Aorta (tissue), 5 donors: Measurements from ENCODE around the gene ELMO1. TPM values are rescaled to one million over a fixed set of nuclear protein-coding genes. Genes with fewer than 3 reads are reported as not detected.

ENCODE experiments used
- ATAC-seq: fragments of 200-7000 bp; cut with Tn5 transposase; one replicate; pipeline ENCODE4 v1.9.1; 2022; ENCODE audit warnings: moderate library complexity; ENCODE audit not compliant: low FRiP score
- DNase-seq, 2 donors: peaks; one replicate each; pipeline ENCODE4 v3.0.0-alpha.2; 2020
- H3K27ac ChIP-seq, 2 donors: one replicate each; pipeline ENCODE4 v1.5.1; 2013; ENCODE audit warnings: low read length in 2 of 2, mild to moderate bottlenecking in 2 of 2, moderate library complexity in 2 of 2, control low read depth in 1 of 2, inconsistent platforms in 1 of 2, low read depth in 1 of 2
- H3K27me3 ChIP-seq, 2 donors: one replicate each; pipeline ENCODE4 v1.6.1; 2013; ENCODE audit warnings: control low read depth in 1 of 2, low read length in 1 of 2, mild to moderate bottlenecking in 1 of 2, moderate library complexity in 1 of 2; ENCODE audit not compliant: insufficient read depth in 2 of 2, control insufficient read depth in 1 of 2
- H3K36me3 ChIP-seq, 2 donors: one replicate each; pipeline ENCODE4 v1.6.1; 2013; ENCODE audit warnings: control low read depth in 1 of 2, low read length in 1 of 2, mild to moderate bottlenecking in 1 of 2; ENCODE audit not compliant: insufficient read depth in 2 of 2, control insufficient read depth in 1 of 2
- H3K4me1 ChIP-seq, 2 donors: one replicate each; pipeline ENCODE4 v1.6.1; 2013; ENCODE audit warnings: low read length in 2 of 2, control low read depth in 1 of 2, mild to moderate bottlenecking in 1 of 2, moderate library complexity in 1 of 2; ENCODE audit not compliant: insufficient read depth in 2 of 2, control insufficient read depth in 1 of 2
- H3K4me3 ChIP-seq, 2 donors: one replicate each; pipeline ENCODE4 v1.5.1; 2013; ENCODE audit warnings: low read length in 2 of 2, control low read depth in 1 of 2, mild to moderate bottlenecking in 1 of 2
- H3K9me3 ChIP-seq: one replicate; pipeline ENCODE4 v1.6.1; 2013; ENCODE audit warnings: mild to moderate bottlenecking, low read length; ENCODE audit not compliant: control insufficient read depth
- WGBS, 2 donors: extraction: QIAGEN DNeasy Blood & Tissue Kit; methylation state at CpG; one replicate each; pipeline ENCODE4 v1.1.7; 2013; 5-methylcytosine and 5-hydroxymethylcytosine counted together
- intact Hi-C, 2 donors: fragments of 100-400 bp; cut with DNase I; formaldehyde crosslinking; loops; one replicate each; pipeline versions ENCODE4 v1.14.2 to v1.15.0; 2022
- polyA plus RNA-seq, 2 donors: library from polyadenylated mRNA; stranded (reverse); fragments of 200-250 nt; gene quantifications; one replicate each; pipeline ENCODE4 v1.2.3, GENCODE V29; 2013
- total RNA-seq, 2 donors: library from RNA; stranded (reverse); fragmentation: NEBNext Ultra II Directional; extraction: Animal tissue kit (Norgen Biotek cat#: 25700); gene quantifications; one replicate each; pipeline ENCODE4 v1.2.1, GENCODE V29; 2021
- donor health status: healthy with polysubstance abuse.
- donor health status: Bipolar disorder and iron deficiency.
- donor health status: DM: no; HTN: no; CAD: no.
- donor health status: DM: no; HTN: no; CAD: no.
- donor health status: DM: yes; HTN: yes; CAD: no.

Gene ELMO1
- total and polyA plus RNA-seq, 4 donors = 1.8 to 86.9 (median 24.8) TPM

DNA sequence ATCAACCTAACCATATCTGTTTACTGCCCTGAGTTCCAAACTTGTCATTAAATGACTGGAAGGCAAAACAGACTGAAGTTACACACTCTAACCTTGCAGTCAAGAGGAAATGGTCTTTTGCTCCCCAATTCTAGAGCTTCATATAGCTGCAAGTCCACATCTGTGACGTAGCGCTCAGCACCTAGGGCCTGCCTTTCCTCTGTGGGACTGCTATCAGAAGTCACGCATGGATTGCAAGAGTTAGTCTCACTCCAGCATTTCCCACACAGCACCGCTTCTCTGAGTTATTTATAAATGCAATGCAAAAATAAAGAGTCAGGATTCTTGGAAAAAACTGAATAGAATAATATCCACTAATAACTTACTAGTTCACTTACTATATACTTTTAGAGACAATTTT lies 96.9 kb downstream of the ELMO1 start:
- Histone ChIP-seq H3K4me1 (peaks cover 0 to 4% of the 10 kb centered on the region in 2 donors), H3K4me3 (no peak overlapping the region), H3K9me3 (no peaks in the 10 kb centered on the region), H3K27ac (no peak overlapping the region), H3K36me3 (peaks cover 0 to 1% of the 10 kb centered on the region in 2 donors), H3K27me3 (no peaks in the 10 kb centered on the region)
- DNase-seq (no peak), ATAC-seq (no peak)
- 38 to 45% methylated on average over 4 of the region's 4 CpGs for whole genome bisulfite sequencing, 2 donors
- intact Hi-C loops = loop anchor here in 1 of 2 donors (5.0 kb wide), 1 partner anchor 826 kb away; the partner anchor contains the start of gene STARD3NL

DNA sequence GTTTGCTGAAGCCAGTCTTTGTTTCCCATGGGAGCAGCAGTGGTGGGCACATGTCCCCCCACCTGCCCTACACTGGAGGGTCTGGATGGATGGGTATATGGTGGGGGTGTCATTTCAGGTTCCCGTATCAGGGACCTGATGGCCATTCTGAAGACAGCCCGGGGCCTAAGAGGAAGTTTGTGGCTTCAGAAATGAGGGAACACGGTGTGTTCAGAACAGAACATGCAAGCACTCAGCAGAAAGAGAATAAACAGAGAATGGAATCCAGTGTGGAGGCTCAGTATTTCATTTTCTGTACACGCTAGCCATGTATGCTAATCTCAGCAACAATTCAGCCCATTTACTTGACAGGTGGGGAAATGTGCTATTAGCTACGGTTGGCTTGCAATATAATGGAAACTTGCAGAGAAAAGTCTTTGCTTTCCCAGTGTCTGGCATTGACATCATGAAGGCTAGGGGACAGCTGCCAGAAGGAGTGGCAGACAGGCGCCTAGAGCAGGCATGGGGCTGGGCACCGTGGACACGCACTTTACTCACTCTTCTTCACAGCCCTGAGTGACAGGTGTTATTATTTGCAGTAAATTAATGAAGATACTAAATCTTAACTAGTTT lies 98.6 kb downstream of the ELMO1 start:
- Histone ChIP-seq H3K27ac (peak overlapping the region in 1 of 2 donors; percentile 10), H3K36me3 (no peaks in the 10 kb centered on the region), H3K4me1 (peaks cover 0 to 2% of the 10 kb centered on the region in 2 donors), H3K4me3 (no peak overlapping the region), H3K27me3 (no peaks in the 10 kb centered on the region), H3K9me3 (no peaks in the 10 kb centered on the region)
- intact Hi-C loops = loop anchor here in 1 of 2 donors (5.0 kb wide), 1 partner anchor 827 kb away; the partner anchor contains the start of gene STARD3NL
- no peak for DNase-seq
- WGBS, 2 donors = 60 to 67% methylated on average over 8 of the region's 8 CpGs
- no peak for ATAC-seq

DNA sequence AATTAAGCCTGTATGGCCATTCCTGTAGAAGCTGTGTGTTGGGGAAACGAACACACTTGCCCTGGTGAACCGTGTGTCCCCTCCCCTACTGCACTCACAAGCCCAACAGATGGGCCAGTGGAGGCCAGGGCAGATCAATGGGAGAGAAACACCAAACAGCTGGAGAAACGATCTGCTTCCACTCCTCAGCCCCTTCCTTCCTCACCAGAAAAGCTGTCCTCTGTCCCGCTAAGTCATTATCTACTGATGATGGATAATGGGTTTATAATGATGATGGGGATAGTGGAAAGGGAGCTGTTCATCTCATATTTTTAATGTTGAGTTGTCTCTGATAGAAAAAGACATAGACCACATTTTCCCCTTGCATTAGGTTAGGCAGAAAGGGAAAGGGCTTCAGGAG lies 99.7 kb downstream of the ELMO1 start:
- Histone ChIP-seq H3K36me3 (no peaks in the 10 kb centered on the region), H3K9me3 (no peaks in the 10 kb centered on the region), H3K4me3 (no peak overlapping the region), H3K27me3 (no peaks in the 10 kb centered on the region), H3K27ac (no peak overlapping the region), H3K4me1 (peaks cover 2 to 3% of the 10 kb centered on the region in 2 donors)
- 62 to 91% methylated on average over 4 of the region's 4 CpGs for WGBS, 2 donors
- ATAC-seq (no peak), DNase-seq (no peak)
- intact Hi-C loops = no loop called here

DNA sequence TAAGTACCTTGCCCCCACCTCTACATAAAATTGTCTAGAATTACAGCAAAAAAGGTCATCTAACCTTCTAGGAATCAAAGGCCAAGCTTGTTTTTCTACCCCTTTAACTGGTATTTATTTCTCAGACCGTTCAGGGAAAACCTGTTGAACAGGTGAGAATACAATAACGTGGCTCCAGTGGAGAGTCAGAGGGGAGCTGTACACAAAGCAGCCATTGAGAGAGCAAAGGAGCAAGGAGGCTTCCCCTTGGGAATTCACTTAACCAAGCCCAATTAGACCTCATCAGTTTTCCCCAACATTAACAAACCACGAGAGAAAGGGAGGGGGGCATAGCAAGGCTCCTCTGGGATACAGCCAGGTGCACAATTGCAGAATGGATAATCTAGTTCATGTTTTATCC lies 101.9 kb downstream of the ELMO1 start:
- Histone ChIP-seq H3K27me3 (no peaks in the 10 kb centered on the region), H3K9me3 (no peaks in the 10 kb centered on the region), H3K4me3 (no peak overlapping the region), H3K27ac (no peak overlapping the region), H3K36me3 (no peaks in the 10 kb centered on the region), H3K4me1 (peaks cover 0 to 3% of the 10 kb centered on the region in 2 donors)
- intact Hi-C loops = no loop called here
- ATAC-seq = no peak
- DNase-seq = no peak
- WGBS, 2 donors = 80 to 82% methylated on average over 3 of the region's 3 CpGs

DNA sequence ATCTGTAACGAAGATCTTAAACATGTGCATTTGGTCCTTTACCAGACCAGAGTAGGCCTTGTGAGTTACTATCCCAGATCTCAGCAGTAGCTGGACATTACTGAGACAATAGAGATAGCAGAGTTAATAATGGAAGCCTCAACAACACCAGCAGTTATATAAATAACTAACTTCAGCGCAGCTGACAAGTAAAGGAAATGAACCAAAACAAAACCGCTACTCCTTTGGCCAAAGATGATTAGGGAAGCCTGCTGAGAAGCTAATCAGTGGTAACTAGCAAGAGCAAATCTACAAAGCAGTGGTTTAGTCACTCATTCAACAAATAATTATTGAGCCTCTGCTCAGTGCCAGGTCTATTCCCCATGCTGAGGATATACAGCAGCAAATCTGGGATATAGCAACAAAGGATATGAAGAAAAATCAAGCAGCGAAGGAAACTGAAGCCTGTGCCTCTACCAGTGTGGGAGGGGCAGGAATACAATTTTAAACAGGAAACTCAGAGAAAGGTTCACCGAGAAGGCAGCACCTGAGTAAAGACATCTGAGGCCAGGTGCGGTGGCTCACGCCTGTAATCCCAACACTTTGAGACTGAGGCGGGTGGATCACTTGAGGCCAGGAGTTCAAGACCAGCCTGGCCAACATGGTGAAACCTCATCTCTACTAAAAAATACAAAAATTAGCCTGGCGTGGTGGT lies 103.6 kb downstream of the ELMO1 start:
- Histone ChIP-seq H3K27me3 (no peaks in the 10 kb centered on the region), H3K27ac (no peak overlapping the region), H3K4me3 (no peak overlapping the region), H3K36me3 (no peaks in the 10 kb centered on the region), H3K4me1 (peaks cover 0 to 3% of the 10 kb centered on the region in 2 donors), H3K9me3 (no peaks in the 10 kb centered on the region)
- 86 to 91% methylated on average over 9 of the region's 9 CpGs for WGBS, 2 donors
- ATAC-seq (no peak), DNase-seq (no peak)
- intact Hi-C loops = no loop called here

DNA sequence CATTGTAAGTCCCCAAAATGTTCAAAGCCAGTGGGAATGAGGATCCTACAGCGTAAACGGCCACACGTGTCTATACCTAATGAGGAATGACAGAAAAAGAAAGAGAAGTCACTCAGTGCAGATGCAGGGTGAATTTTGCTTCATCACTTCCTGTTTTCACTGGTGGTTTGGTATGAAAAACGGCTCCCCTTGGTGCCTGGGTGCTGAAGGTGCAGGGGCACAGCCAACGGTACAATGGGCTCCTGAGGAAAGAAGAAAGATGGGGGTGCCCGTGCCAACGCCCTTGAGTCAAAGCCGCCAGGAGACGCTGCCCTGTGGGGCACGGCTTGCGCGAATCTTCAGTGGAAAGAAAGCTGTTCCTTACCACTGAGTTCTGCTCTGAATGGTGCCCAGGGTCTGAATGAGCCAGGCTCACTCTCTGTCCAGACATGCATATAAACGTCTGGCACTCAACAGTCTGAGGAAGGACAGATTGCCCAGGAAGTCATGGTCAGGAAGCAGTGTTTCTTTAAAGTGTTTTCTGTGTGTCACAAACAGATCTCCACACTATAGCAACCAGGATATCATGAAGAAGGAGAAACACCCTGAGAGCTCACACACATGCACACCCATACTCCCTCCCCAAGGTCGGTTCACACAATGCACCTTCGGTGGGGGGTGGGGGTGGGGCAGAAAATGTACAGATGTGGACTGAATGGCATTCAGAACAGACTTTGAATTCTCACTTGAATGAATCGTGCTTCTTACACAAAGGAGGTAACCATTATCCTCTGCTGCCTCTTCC lies 105.8 kb downstream of the ELMO1 start:
- peaks cover 0 to 3% of the 10 kb centered on the region in 2 donors for H3K4me1 ChIP-seq
- H3K36me3 ChIP-seq = no peaks in the 10 kb centered on the region
- 80 to 81% methylated on average over 16 of the region's 16 CpGs for WGBS, 2 donors
- no peak for DNase-seq
- H3K27me3 ChIP-seq = no peaks in the 10 kb centered on the region
- ATAC-seq = peak; percentile 51
- intact Hi-C loops = no loop called here
- no peak overlapping the region for H3K4me3 ChIP-seq
- no peak overlapping the region for H3K27ac ChIP-seq
- no peaks in the 10 kb centered on the region for H3K9me3 ChIP-seq

DNA sequence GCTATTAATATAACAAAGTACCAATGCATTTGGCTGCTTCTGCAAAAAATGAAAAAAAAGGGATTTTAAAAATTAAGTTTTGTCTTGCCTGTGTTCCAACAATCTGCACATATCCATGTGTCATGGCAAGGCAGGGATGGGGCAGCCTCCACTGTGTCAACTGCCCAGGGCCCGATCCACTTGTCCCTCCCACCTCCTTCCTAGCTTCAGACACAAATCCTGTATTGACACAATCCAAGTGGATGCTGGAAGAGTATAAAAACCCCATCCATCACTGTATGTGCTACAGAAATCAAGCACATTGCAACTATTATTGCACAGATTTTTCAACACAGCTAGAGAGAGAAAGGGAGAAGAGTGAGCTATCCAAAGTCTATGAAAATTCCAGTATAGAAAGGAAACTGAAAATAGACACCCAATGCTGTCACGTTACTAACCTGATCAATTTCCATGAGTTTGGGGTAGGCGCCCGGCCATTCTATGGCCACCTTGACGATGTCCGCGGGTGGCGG lies 106.4 kb downstream of the ELMO1 start:
- 91 to 94% methylated on average over 8 of the region's 8 CpGs for WGBS, 2 donors

DNA sequence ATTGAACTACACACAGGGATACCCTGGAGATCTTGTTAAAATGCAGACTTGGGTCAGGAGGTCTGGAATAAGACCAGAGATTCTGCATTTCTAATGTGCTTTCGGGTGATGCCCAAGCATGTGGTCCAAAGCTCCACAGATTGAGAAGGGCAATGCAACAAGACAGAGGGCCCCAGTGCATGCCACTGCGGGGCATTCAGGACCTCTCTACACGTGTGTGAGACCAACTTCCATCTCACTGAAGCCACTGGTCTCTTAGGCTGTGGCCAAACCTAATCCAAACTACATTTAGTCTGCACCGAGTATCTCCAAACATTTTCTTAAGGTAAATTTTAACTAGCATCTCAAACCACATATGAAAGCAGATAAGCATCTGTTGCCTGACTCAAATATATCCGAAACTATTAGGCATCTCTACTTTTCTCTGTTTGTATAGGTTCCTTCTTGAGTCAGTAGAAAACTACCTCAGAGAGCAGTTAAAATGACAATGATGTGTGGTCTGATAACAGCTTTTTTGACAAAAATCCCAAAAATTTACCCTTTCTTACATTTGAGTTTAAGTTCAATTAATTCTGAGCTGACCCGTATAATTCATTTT lies 107.5 kb downstream of the ELMO1 start:
- Histone ChIP-seq H3K4me3 (no peak overlapping the region), H3K27me3 (no peaks in the 10 kb centered on the region), H3K36me3 (no peaks in the 10 kb centered on the region), H3K9me3 (no peaks in the 10 kb centered on the region), H3K4me1 (peaks cover 0 to 3% of the 10 kb centered on the region in 2 donors), H3K27ac (no peak overlapping the region)
- ATAC-seq (no peak), DNase-seq (no peak)
- intact Hi-C loops = no loop called here
- WGBS, 2 donors = 77 to 86% methylated on average over 6 of the region's 6 CpGs

More for the DNA sequence above, 106.4 kb downstream of the ELMO1 start:
- ATAC-seq (no peak), DNase-seq (no peak)
- Histone ChIP-seq H3K27ac (no peak overlapping the region), H3K27me3 (no peaks in the 10 kb centered on the region), H3K4me1 (peaks cover 0 to 3% of the 10 kb centered on the region in 2 donors), H3K9me3 (no peaks in the 10 kb centered on the region), H3K36me3 (no peaks in the 10 kb centered on the region), H3K4me3 (no peak overlapping the region)
- intact Hi-C loops = no loop called here
